Activated CD8-positive, alpha-beta memory T cell treated with anti-CD3 and anti-CD28 coated beads, Interleukin-2, amount 10 ng/mL, durations not matched to agents 7 days and 5 days (primary cell): ENCODE measurements around the gene RAB5A. TPM values are rescaled to one million over a fixed set of nuclear protein-coding genes. Genes with fewer than 3 reads are reported as not detected.
"Not testable (repeated sequence)": the region's sequence is repeated elsewhere in the genome, so short reads cannot be mapped to it uniquely, and the experiment has no call there.

Experiments used
- ATAC-seq: fragments of 150-1000 bp; cut with Tn5 transposase; one replicate; pipeline ENCODE4 v1.10.0; 2021; ENCODE audit warnings: moderate library complexity
- CTCF ChIA-PET: fragments of 350-600 bp; sonication (Branson Sonifier 250); formaldehyde crosslinking; loops from one replicate; lab custom pipeline; 2021; ENCODE audit warnings: antibody characterized with exemption; lab: Charles Lee
- DNase-seq: peaks from one replicate; pipeline ENCODE4 v3.0.0-alpha.2; 2020
- H3K27ac Mint-ChIP-seq: one replicate; pipeline ENCODE4 v1.8.0; 2021; ENCODE audit warnings: mild to moderate bottlenecking, mixed read lengths
- H3K27me3 Mint-ChIP-seq: one replicate; pipeline ENCODE4 v1.8.0; 2021; ENCODE audit warnings: mixed read lengths
- H3K36me3 Mint-ChIP-seq: one replicate; pipeline ENCODE4 v1.8.0; 2021; ENCODE audit warnings: mild to moderate bottlenecking, mixed read lengths
- H3K4me1 Mint-ChIP-seq: one replicate; pipeline ENCODE4 v1.8.0; 2021; ENCODE audit warnings: mixed read lengths
- H3K4me3 Mint-ChIP-seq: one replicate; pipeline ENCODE4 v1.8.0; 2021; ENCODE audit warnings: mild to moderate bottlenecking, moderate library complexity, mixed read lengths
- H3K9me3 Mint-ChIP-seq: one replicate; pipeline ENCODE4 v1.8.0; 2022; ENCODE audit warnings: low read depth, mixed read lengths
- total RNA-seq, 2 experiments: library from RNA; stranded (reverse); gene quantifications; one replicate each; pipeline ENCODE4 v1.2.3, GENCODE V29; 2021

The RAB5A gene
- total RNA-seq, 2 experiments from 2014 or later, result 57.3 to 59.7 TPM

GRCh38 chr3:20016076-20016475, 69.2 kb downstream of the RAB5A start:
- not testable (repeated sequence) for H3K27me3 Mint-ChIP-seq, H3K4me3 Mint-ChIP-seq, H3K27ac Mint-ChIP-seq, ATAC-seq, H3K36me3 Mint-ChIP-seq, DNase-seq, H3K4me1 Mint-ChIP-seq, H3K9me3 Mint-ChIP-seq
- CTCF ChIA-PET, result interaction anchor here (0.7 kb wide), 1 partner anchor 74 kb away, joined by 3 read pairs; no protein-coding TSS in a partner anchor

- Mint-ChIP-seq H3K9me3 (no peaks in the 10 kb centered on the region), H3K4me1 (peaks cover 5% of the 10 kb centered on the region), H3K36me3 (no peaks in the 10 kb centered on the region), H3K4me3 (no peak overlapping the region), H3K27ac (no peak overlapping the region), H3K27me3 (no peaks in the 10 kb centered on the region)
- ATAC-seq (no peak), DNase-seq (no peak)
- CTCF ChIA-PET, result no interaction called here
Measured at GRCh38 chr3:20022954-20023622, 76.2 kb downstream of the RAB5A start.

GRCh38 chr3:20023623-20024405, 76.9 kb downstream of the RAB5A start:
- CTCF ChIA-PET, result no interaction called here
- no peak overlapping the region for H3K27ac Mint-ChIP-seq
- no peak for DNase-seq

GRCh38 chr3:20027136-20027535, 80.2 kb downstream of the RAB5A start:
- H3K4me1 Mint-ChIP-seq, result peaks cover 5% of the 10 kb centered on the region
- ATAC-seq (no peak), DNase-seq (no peak)
- CTCF ChIA-PET, result no interaction called here
- H3K36me3 Mint-ChIP-seq, result no peaks in the 10 kb centered on the region
- no peak overlapping the region for H3K27ac Mint-ChIP-seq
- H3K4me3 Mint-ChIP-seq, result no peak overlapping the region
- no peaks in the 10 kb centered on the region for H3K27me3 Mint-ChIP-seq
- no peaks in the 10 kb centered on the region for H3K9me3 Mint-ChIP-seq

More at GRCh38 chr3:20023623-20024405, 76.9 kb downstream of the RAB5A start:
- no peak for ATAC-seq
- Mint-ChIP-seq H3K4me3 (no peak overlapping the region), H3K36me3 (no peaks in the 10 kb centered on the region), H3K27me3 (no peaks in the 10 kb centered on the region), H3K9me3 (no peaks in the 10 kb centered on the region), H3K4me1 (peaks cover 5% of the 10 kb centered on the region)

GRCh38 chr3:20028905-20029331, 82.0 kb downstream of the RAB5A start:
- DNase-seq (no peak), ATAC-seq (no peak)
- Mint-ChIP-seq H3K36me3 (no peaks in the 10 kb centered on the region), H3K4me1 (peaks cover 5% of the 10 kb centered on the region), H3K9me3 (no peaks in the 10 kb centered on the region), H3K27me3 (no peaks in the 10 kb centered on the region), H3K27ac (no peak overlapping the region), H3K4me3 (no peak overlapping the region)
- CTCF ChIA-PET, result no interaction called here

GRCh38 chr3:20031939-20032338, 85.0 kb downstream of the RAB5A start:
- H3K27me3 Mint-ChIP-seq, H3K4me3 Mint-ChIP-seq, DNase-seq, H3K9me3 Mint-ChIP-seq, ATAC-seq, H3K27ac Mint-ChIP-seq, H3K36me3 Mint-ChIP-seq, H3K4me1 Mint-ChIP-seq: not testable (repeated sequence)
- CTCF ChIA-PET, result interaction anchor here (1.2 kb wide), 1 partner anchor 52 kb away, joined by 3 read pairs; no protein-coding TSS in a partner anchor

Other genes starting within 250 kb of the RAB5A start
- under 1 TPM in 1 of 2 experiments, not detected in 1; 0.66 TPM for gene EFHB, start 12.9 kb upstream of the RAB5A start, total RNA-seq
- gene PP2D1, start 65.2 kb downstream of the RAB5A start, total RNA-seq, result not detected
- 100 to 1,000 TPM in 1 of 2 experiments, 10 to 100 TPM in 1; 98.2 to 120 TPM for gene KAT2B, start 93.3 kb downstream of the RAB5A start, total RNA-seq
- 10 to 100 TPM; 38.5 to 43.5 TPM for gene SGO1, start 239.1 kb downstream of the RAB5A start, total RNA-seq